ENCODE data around the gene RPL32.

RPL32 gene

GRCh38 chr3:12835052-12835665, 6.2 kb downstream of the RPL32 start:
- POLR2A ChIA-PET = no interaction called here
- H3K4me3 ChIP-seq (ENCODE audit: low read depth, low read length) = no peak overlapping the region
- H3K9me3 ChIP-seq (ENCODE audit: control insufficient read depth, insufficient read depth, low read depth, low read length) = no peaks in the 10 kb centered on the region
- H3K36me3 ChIP-seq (ENCODE audit: control insufficient read depth in 2 of 2, insufficient read depth in 1 of 2, low read length in 2 of 2) = peaks cover 36 to 100% of the 10 kb centered on the region in 2 experiments
- CTCF ChIA-PET = interaction anchor here (1.0 kb wide), 1 partner anchor 129 kb away, joined by 3 read pairs; no protein-coding TSS in a partner anchor
- no peak for TF ChIP-seq ZNF677 (tag by site-specific recombination; IDR thresholded peaks at IDR 0.05)
- TF ChIP-seq ZNF777 (tag by site-specific recombination; IDR thresholded peaks at IDR 0.05; ENCODE audit: borderline replicate concordance) = no peak
- TF ChIP-seq IKZF3 (tag by site-specific recombination; IDR thresholded peaks at IDR 0.05) = no peak
- TF ChIP-seq ZNF501 (tag by site-specific recombination; IDR thresholded peaks at IDR 0.05) = no peak
- TF ChIP-seq ZNF639 (tag by site-specific recombination; IDR thresholded peaks at IDR 0.05) = no peak
- no peak for TF ChIP-seq ZSCAN4 (tag by site-specific recombination; IDR thresholded peaks at IDR 0.05)
- TF ChIP-seq ZNF404 (tag by site-specific recombination; IDR thresholded peaks at IDR 0.05) = no peak
- TF ChIP-seq ZNF248 (tag by site-specific recombination; IDR thresholded peaks at IDR 0.05) = no peak
- no peak for TF ChIP-seq ZNF221 (tag by site-specific recombination; IDR thresholded peaks at IDR 0.05; ENCODE audit: borderline replicate concordance)
- TF ChIP-seq ZNF2 (tag by site-specific recombination; IDR thresholded peaks at IDR 0.05) = no peak
- TF ChIP-seq HOXC10 (CRISPR knock-in tag; IDR thresholded peaks at IDR 0.05) = no peak
- no peak for TF ChIP-seq ZNF423 (tag by site-specific recombination; IDR thresholded peaks at IDR 0.05)
- no peak overlapping the region for H3K27ac ChIP-seq (ENCODE audit: extremely low read depth, low read depth, low read length)
- no peaks in the 10 kb centered on the region for H3K4me1 ChIP-seq (ENCODE audit: control insufficient read depth, insufficient read depth, low read length)

DNA sequence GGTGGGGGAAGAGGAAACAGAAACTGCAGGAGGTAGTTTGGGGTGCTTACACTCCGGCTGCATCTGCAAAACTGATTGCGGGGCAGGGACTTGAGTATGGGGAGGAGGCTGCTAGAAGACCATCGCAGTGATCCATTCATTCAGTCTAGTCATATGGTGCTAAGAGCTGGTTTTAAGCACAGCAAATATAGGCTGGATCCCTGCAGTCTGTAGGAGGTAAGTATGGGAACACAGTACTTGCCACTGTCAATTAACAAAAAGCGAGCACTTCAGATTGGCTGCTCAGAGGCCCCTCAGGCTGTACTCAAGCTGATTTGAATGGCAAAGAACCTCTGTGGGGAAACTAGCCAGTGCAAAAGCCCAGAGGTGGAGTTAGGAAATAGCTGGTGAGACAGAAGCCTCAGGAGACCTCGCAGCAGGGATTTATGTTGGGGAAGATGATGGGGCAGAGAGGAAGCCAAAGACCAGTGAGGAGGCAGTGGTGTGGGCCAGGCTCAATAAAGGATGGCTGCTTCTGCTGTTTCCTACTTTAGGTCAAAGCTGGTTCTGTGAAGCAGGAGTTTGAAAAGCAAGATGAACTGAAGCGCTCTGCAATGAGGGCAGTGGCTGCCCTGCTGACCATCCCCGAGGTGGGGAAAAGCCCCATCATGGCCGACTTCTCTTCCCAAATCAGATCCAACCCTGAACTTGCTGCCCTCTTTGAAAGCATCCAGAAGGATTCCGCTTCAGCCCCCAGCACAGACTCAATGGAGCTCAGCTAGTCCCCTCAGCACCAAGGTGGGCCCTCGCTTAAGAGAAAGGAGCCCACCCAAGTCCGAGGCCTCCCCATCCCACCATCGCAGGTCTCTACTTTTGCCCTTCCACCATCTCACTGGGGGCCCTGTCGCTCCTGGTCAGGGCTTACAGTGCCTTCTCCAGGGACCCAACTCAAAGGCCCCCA, 7.9 kb downstream of the RPL32 start:
- Histone ChIP-seq H3K9me3 (ENCODE audit: control insufficient read depth, insufficient read depth, low read depth, low read length) (no peaks in the 10 kb centered on the region), H3K27ac (ENCODE audit: extremely low read depth, low read depth, low read length) (no peak overlapping the region), H3K36me3 (ENCODE audit: control insufficient read depth in 2 of 2, insufficient read depth in 1 of 2, low read length in 2 of 2) (peaks cover 38 to 96% of the 10 kb centered on the region in 2 experiments), H3K4me3 (ENCODE audit: low read depth, low read length) (no peak overlapping the region), H3K4me1 (ENCODE audit: control insufficient read depth, insufficient read depth, low read length) (no peaks in the 10 kb centered on the region)
- ChIA-PET POLR2A (interaction anchor here (0.7 to 2.0 kb wide), 6 partner anchors 8 to 126 kb away, joined by 3 to 22 read pairs (median 3); partner anchors contain the start of genes CAND2 and RPL32), CTCF (interaction anchor here (0.6 to 1.5 kb wide), 4 partner anchors 8 to 129 kb away, joined by 3 to 10 read pairs (median 4); partner anchors contain the start of gene RPL32)
- TF ChIP-seq ZBTB20 (tag by site-specific recombination; IDR thresholded peaks at IDR 0.05) (peak; percentile 43), ZNF112 (tag by site-specific recombination; IDR thresholded peaks at IDR 0.05) (no peak), SCRT1 (tag by site-specific recombination; IDR thresholded peaks at IDR 0.05; ENCODE audit: borderline replicate concordance) (no peak), ZNF324 (tag by site-specific recombination; IDR thresholded peaks at IDR 0.05) (no peak), GLIS1 (tag by site-specific recombination; IDR thresholded peaks at IDR 0.05) (peak; percentile 7; the same call in 1 of the 2 replicates), ZNF76 (tag by site-specific recombination; IDR thresholded peaks at IDR 0.05; ENCODE audit: borderline replicate concordance, low read depth) (no peak), ZNF600 (tag by site-specific recombination; IDR thresholded peaks at IDR 0.05) (0 out of 2 replicates have a peak, but pooled peaks have one; percentile 15), ZEB2 (tag by site-specific recombination; IDR thresholded peaks at IDR 0.05) (no peak), ZNF214 (tag by site-specific recombination; IDR thresholded peaks at IDR 0.05; ENCODE audit: borderline replicate concordance) (no peak), SP7 (tag by site-specific recombination; IDR thresholded peaks at IDR 0.05) (no peak), ZNF623 (tag by site-specific recombination; IDR thresholded peaks at IDR 0.05) (peak; percentile 25; the same call in 1 of the 2 replicates), KLF16 (tag by site-specific recombination; IDR thresholded peaks at IDR 0.05) (no peak), ZNF48 (tag by site-specific recombination; IDR thresholded peaks at IDR 0.05) (no peak), HOXC10 (CRISPR knock-in tag; IDR thresholded peaks at IDR 0.05) (no peak), ZNF548 (tag by site-specific recombination; IDR thresholded peaks at IDR 0.05) (no peak), ZBTB17 (tag by site-specific recombination; IDR thresholded peaks at IDR 0.05) (peak; percentile 64), HOXA7 (CRISPR knock-in tag; IDR thresholded peaks at IDR 0.05; ENCODE audit: borderline replicate concordance) (no peak)
- TF ChIP-seq, protein P1, sequence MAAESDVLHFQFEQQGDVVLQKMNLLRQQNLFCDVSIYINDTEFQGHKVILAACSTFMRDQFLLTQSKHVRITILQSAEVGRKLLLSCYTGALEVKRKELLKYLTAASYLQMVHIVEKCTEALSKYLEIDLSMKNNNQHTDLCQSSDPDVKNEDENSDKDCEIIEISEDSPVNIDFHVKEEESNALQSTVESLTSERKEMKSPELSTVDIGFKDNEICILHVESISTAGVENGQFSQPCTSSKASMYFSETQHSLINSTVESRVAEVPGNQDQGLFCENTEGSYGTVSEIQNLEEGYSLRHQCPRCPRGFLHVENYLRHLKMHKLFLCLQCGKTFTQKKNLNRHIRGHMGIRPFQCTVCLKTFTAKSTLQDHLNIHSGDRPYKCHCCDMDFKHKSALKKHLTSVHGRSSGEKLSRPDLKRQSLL (tag by site-specific recombination; IDR thresholded peaks at IDR 0.05) = no peak
- TF ChIP-seq, protein P2, sequence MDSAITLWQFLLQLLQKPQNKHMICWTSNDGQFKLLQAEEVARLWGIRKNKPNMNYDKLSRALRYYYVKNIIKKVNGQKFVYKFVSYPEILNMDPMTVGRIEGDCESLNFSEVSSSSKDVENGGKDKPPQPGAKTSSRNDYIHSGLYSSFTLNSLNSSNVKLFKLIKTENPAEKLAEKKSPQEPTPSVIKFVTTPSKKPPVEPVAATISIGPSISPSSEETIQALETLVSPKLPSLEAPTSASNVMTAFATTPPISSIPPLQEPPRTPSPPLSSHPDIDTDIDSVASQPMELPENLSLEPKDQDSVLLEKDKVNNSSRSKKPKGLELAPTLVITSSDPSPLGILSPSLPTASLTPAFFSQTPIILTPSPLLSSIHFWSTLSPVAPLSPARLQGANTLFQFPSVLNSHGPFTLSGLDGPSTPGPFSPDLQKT (IDR thresholded peaks at IDR 0.05; ENCODE audit: borderline replicate concordance, low read depth, low read length) = no peak
